Heart left ventricle (tissue), 16 donors: Measurements from ENCODE around the gene GRIN3B. TPM values are rescaled to one million over a fixed set of nuclear protein-coding genes. Genes with fewer than 3 reads are reported as not detected.
"Not testable (repeated sequence)": the region's sequence is repeated elsewhere in the genome, so short reads cannot be mapped to it uniquely, and the experiment has no call there.

ENCODE experiments used
- ATAC-seq, 4 donors: fragments of 200-7000 bp; cut with Tn5 transposase; one replicate each; pipeline ENCODE4 v1.9.1; 2020 to 2022; ENCODE audit warnings: moderate library complexity in 4 of 4, mild to moderate bottlenecking in 3 of 4, moderate number of reproducible peaks in 1 of 4
- DNase-seq, 5 donors: peaks; one replicate each; pipeline ENCODE4 v3.0.0-alpha.2; 2020
- H3K27ac ChIP-seq, 12 donors: fragments of 200-600 bp; sonication (generic) in 4 of 12; one replicate each; pipeline versions ENCODE4 v1.5.0 to v1.8.0; 2016 to 2022; ENCODE audit warnings: mild to moderate bottlenecking in 2 of 12
- H3K27me3 ChIP-seq, 9 donors: fragments of 200-600 bp; sonication (generic) in 2 of 9; one replicate each; pipeline versions ENCODE4 v1.5.1 to v1.8.0; 2016 to 2022; ENCODE audit warnings: mild to moderate bottlenecking in 3 of 9
- H3K36me3 ChIP-seq, 9 donors: fragments of 200-600 bp; sonication (generic) in 2 of 9; one replicate each; pipeline versions ENCODE4 v1.5.0 to v1.8.0; 2018 to 2022; ENCODE audit warnings: mild to moderate bottlenecking in 2 of 9
- H3K4me1 ChIP-seq, 12 donors: fragments of 200-600 bp; sonication (generic) in 4 of 12; one replicate each; pipeline versions ENCODE4 v1.5.0 to v1.8.0; 2016 to 2022; ENCODE audit warnings: mild to moderate bottlenecking in 3 of 12
- H3K4me3 ChIP-seq, 12 donors: fragments of 200-600 bp; sonication (generic) in 4 of 12; one replicate each; pipeline versions ENCODE4 v1.5.0 to v1.8.0; 2017 to 2022; ENCODE audit warnings: mild to moderate bottlenecking in 9 of 12, moderate library complexity in 4 of 12
- H3K9me3 ChIP-seq, 12 donors: fragments of 200-600 bp; sonication (generic) in 4 of 12; one replicate each; pipeline versions ENCODE4 v1.5.0 to v1.8.0; 2016 to 2022; ENCODE audit warnings: mild to moderate bottlenecking in 1 of 12
- POLR2A ChIP-seq, 2 donors: fragments of 450-650 bp; IDR thresholded peaks; one replicate each; pipeline ENCODE4 v1.6.1; 2017; ENCODE audit warnings: antibody characterized with exemption in 2 of 2, mild to moderate bottlenecking in 2 of 2, moderate library complexity in 2 of 2
- WGBS, 4 donors: extraction: QIAGEN DNeasy Blood & Tissue Kit in 2 of 4; methylation state at CpG; one replicate each; pipeline versions ENCODE4 v1.1.5 to v1.1.7; 2013 to 2018; 5-methylcytosine and 5-hydroxymethylcytosine counted together
- intact Hi-C, 10 donors: fragments of 100-400 bp; cut with DNase I; formaldehyde crosslinking; loops; one replicate each; pipeline versions ENCODE4 v1.11.1 to v1.14.2; 2022
- polyA plus RNA-seq, 2 donors: library from polyadenylated mRNA; stranded (reverse); fragments of 200-250 nt; gene quantifications; one replicate each; pipeline ENCODE4 v1.2.3, GENCODE V29; 2013
- total RNA-seq, 9 donors: library from RNA; depleted of rRNA in 2 of 9; stranded (reverse); fragments of >200 nt in 2 of 9; fragmentation: NEBNext Ultra II Directional in 3 of 9; extraction: Animal tissue kit (Norgen Biotek cat#: 25700) in 3 of 9; gene quantifications; one replicate each; pipeline versions ENCODE4 v1.1.0 to v1.2.4, GENCODE V29; 2016 to 2023
- TF ChIP-seq, protein P1 (sequence below), 12 donors: fragments of 200-600 bp; sonication (generic) in 4 of 12; IDR thresholded peaks; one replicate each; pipeline versions ENCODE4 v1.5.0 to v1.8.0; 2018 to 2022; ENCODE audit warnings: antibody characterized with exemption in 12 of 12, mild to moderate bottlenecking in 5 of 12
- donor health status: ischemic (EF 13 %, LVEDD 7.1; RV severe dilation, severe dysfunction).
- donor health status: healthy with polysubstance abuse.
- donor health status: DM: no; HTN: yes; CAD: no.
- donor health status: DM: no; HTN: no; CAD: no.
- donor health status: ischemic (EF 25% LVEDD 6.9; RV normal size, moderate dysfunction).
- donor health status: ischemic (EF 25% LVEDD 5.7; RV mildly dilated, moderate dysfunction).
- donor health status: healthy.
- donor health status: DM: yes; HTN: yes; CAD: no.
- donor health status: ischemic (EF 35%, LVEDD 5.7; RV mildly dilated, moderate dysfunction).
- donor health status: nonischemic (EF 11% LVEDD 7.7; RV severe dilation, severe dysfunction).
- donor health status: DM: yes; HTN: yes; CAD: no.
- donor health status: PGD.
- donor health status: ischemic (EF 29% LVEDD 5.4; RV normal size, mild dysfunction).
- donor health status: nonischemic (EF 23%, LVEDD 6.1; RV moderate dilation, normal function).

GRIN3B gene
- total and polyA plus RNA-seq, 11 donors, result 0.01 to 0.51 (median 0.09) TPM; not detected in 8

DNA sequence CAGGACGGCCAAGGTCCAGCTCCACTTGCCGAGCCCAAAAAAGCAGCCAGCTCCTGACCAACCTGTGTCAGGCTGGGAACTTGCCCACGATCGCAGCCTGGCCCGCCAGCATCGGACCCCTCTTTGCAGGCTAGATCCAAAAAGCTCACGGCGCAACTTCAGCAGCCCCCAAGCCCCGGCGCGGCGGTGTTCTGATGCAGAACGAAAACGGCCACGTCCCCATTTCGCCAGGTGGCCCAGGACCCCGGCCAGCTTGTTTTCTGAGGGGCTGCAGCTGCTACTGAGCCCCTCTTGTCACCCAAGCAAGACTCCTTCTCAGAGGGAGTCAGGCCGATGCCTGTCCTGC lies 19.4 kb downstream of the GRIN3B start:
- no peak for DNase-seq
- Histone ChIP-seq H3K4me1 (peaks cover 30 to 76% (median 65%) of the 10 kb centered on the region in 12 donors), H3K27me3 (no peaks in the 10 kb centered on the region), H3K36me3 (peaks cover 0 to 11% (median 0%) of the 10 kb centered on the region in 9 donors), H3K4me3 (peak overlapping the region; percentile 72 to 96 (median 86)), H3K9me3 (no peaks in the 10 kb centered on the region), H3K27ac (peak overlapping the region in 9 of 12 donors; percentile 88 to 98 (median 97))
- 41 to 62% (median 58%) methylated on average over 3 to 18 of the region's 18 CpGs for WGBS, 4 donors
- TF ChIP-seq POLR2A (IDR thresholded peaks at IDR 0.05), result no peak
- TF ChIP-seq, protein P1, sequence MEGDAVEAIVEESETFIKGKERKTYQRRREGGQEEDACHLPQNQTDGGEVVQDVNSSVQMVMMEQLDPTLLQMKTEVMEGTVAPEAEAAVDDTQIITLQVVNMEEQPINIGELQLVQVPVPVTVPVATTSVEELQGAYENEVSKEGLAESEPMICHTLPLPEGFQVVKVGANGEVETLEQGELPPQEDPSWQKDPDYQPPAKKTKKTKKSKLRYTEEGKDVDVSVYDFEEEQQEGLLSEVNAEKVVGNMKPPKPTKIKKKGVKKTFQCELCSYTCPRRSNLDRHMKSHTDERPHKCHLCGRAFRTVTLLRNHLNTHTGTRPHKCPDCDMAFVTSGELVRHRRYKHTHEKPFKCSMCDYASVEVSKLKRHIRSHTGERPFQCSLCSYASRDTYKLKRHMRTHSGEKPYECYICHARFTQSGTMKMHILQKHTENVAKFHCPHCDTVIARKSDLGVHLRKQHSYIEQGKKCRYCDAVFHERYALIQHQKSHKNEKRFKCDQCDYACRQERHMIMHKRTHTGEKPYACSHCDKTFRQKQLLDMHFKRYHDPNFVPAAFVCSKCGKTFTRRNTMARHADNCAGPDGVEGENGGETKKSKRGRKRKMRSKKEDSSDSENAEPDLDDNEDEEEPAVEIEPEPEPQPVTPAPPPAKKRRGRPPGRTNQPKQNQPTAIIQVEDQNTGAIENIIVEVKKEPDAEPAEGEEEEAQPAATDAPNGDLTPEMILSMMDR (IDR thresholded peaks at IDR 0.05), result no peak
- ATAC-seq, result no peak
- intact Hi-C loops, result no loop called here

GRCh38 chr19:1019980-1020867 lies 20.0 kb downstream of the GRIN3B start:
- Histone ChIP-seq H3K27me3 (no peaks in the 10 kb centered on the region), H3K27ac (peak overlapping the region; percentile 60 to 98 (median 96)), H3K9me3 (no peaks in the 10 kb centered on the region), H3K36me3 (peaks cover 0 to 4% (median 0%) of the 10 kb centered on the region in 9 donors), H3K4me3 (peak overlapping the region; percentile 72 to 96 (median 86)), H3K4me1 (peaks cover 30 to 70% (median 63%) of the 10 kb centered on the region in 12 donors)
- ATAC-seq, result no peak
- peak in 3 of 5 donors; percentile 32 to 79 (median 41) for DNase-seq
- TF ChIP-seq, protein P1 (IDR thresholded peaks at IDR 0.05), result no peak
- TF ChIP-seq POLR2A (IDR thresholded peaks at IDR 0.05), result no peak
- intact Hi-C loops, result loop anchor here in 6 of 10 donors (2.0 to 5.0 kb wide), 4 partner anchors 35 to 182 kb away; partner anchors contain the start of genes GPX4 (in 4 of the 6), POLR2E (in 1 of the 6) and WDR18 (in 1 of the 6)
- 1 to 2% (median 1%) methylated on average over 40 to 60 of the region's 60 CpGs for WGBS, 4 donors

DNA sequence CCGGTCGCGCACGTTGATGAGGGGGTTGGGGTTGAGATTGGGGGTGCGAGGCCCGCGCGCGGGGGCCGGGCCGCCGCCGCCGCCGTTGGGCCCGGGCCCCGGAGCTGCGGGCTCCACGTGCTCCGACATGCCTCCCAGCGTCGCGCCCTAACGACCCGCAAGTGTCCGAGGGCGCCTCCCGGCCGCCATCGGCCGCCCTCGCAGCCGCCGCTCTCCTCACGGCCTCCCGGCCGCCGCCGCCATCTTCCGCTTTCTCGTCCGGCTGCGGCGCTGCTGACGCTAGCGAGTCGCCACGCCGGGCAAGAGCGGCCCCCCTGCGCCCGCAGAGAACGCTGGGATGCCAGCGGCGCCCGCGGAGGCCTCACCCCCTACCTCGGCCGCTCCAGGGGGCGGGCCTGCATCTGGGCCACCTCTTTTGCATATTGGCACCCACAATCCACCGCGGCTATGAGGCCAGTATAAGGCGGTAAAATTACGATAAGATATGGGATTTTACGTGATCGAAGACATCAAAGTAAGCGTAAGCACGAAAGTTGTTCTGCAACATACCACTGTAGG lies 20.7 kb downstream of the GRIN3B start, which contains the start of gene TMEM259:
TMEM259 (minus strand) TSS at position 256 of the 558 bp plus-strand sequence; CDS start at position 129, 127 bp downstream.
- H3K4me3 ChIP-seq, result peak within 1 kb of the TSS; percentile 72 to 96 (median 86)
- H3K9me3 ChIP-seq, result no peaks in the 10 kb centered on the region
- TF ChIP-seq, protein P1 (IDR thresholded peaks at IDR 0.05), result peak in 3 of 12 donors; percentile 9 to 21 (median 15)
- TF ChIP-seq POLR2A (IDR thresholded peaks at IDR 0.05), result peak in 1 of 2 donors; percentile 63
- H3K36me3 ChIP-seq, result peaks cover 0 to 4% (median 0%) of the 10 kb centered on the region in 9 donors
- ATAC-seq (peak; percentile 90 to 92 (median 92)), DNase-seq (peak; percentile 98 to 99 (median 98))
- intact Hi-C loops, result loop anchor here in 6 of 10 donors (2.0 to 5.0 kb wide), 4 partner anchors 36 to 181 kb away; partner anchors contain the start of genes GPX4 (in 4 of the 6), POLR2E (in 1 of the 6) and WDR18 (in 1 of the 6)
- peak within 1 kb of the TSS; percentile 60 to 98 (median 96) for H3K27ac ChIP-seq
- WGBS, 4 donors, result 0 to 1% (median 0%) methylated on average over 18 to 68 of the region's 68 CpGs
- peaks cover 28 to 67% (median 58%) of the 10 kb centered on the region in 12 donors for H3K4me1 ChIP-seq
- H3K27me3 ChIP-seq, result peaks cover 0 to under 1% (median 0%) of the 10 kb centered on the region in 9 donors

- peaks cover 0 to 22% (median 0%) of the 10 kb centered on the region in 9 donors for H3K27me3 ChIP-seq
- intact Hi-C loops, result loop anchor here in 6 of 10 donors (5.0 kb wide), 3 partner anchors 73 to 178 kb away; partner anchors contain the start of genes GPX4 (in 4 of the 6) and POLR2E (in 1 of the 6)
- H3K4me3 ChIP-seq, ATAC-seq, DNase-seq, H3K36me3 ChIP-seq, H3K9me3 ChIP-seq: not testable (repeated sequence)
- H3K27ac ChIP-seq, result peak overlapping the region in 6 of 12 donors; percentile 88 to 98 (median 97)
- WGBS, 4 donors, result 83 to 88% (median 83%) methylated on average over 5 of the region's 5 CpGs
- peaks cover 10 to 60% (median 37%) of the 10 kb centered on the region in 12 donors for H3K4me1 ChIP-seq
Measured at GRCh38 chr19:1023883-1024188, 23.6 kb downstream of the GRIN3B start.

- not testable (repeated sequence) for H3K9me3 ChIP-seq, DNase-seq, H3K4me3 ChIP-seq, H3K36me3 ChIP-seq, ATAC-seq
- peak overlapping the region in 4 of 12 donors; percentile 93 to 99 (median 96) for H3K27ac ChIP-seq
- WGBS, 4 donors, result 91 to 94% (median 92%) methylated on average over 6 of the region's 6 CpGs
- intact Hi-C loops, result loop anchor here in 3 of 10 donors (5.0 kb wide), 3 partner anchors 67 to 77 kb away; partner anchors contain the start of genes GPX4 (in 1 of the 3) and POLR2E (in 1 of the 3)
- peaks cover 0 to 57% (median 28%) of the 10 kb centered on the region in 12 donors for H3K4me1 ChIP-seq
- peaks cover 0 to 22% (median 0%) of the 10 kb centered on the region in 9 donors for H3K27me3 ChIP-seq
Measured at GRCh38 chr19:1025080-1025479, 24.9 kb downstream of the GRIN3B start.
